Omental fat pad (tissue), 4 donors: ENCODE results near the gene CLRN1. TPM values are rescaled to one million over a fixed set of nuclear protein-coding genes. Genes with fewer than 3 reads are reported as not detected.

Source experiments
- ATAC-seq: fragments of 150-250 bp; one replicate; pipeline ENCODE4 v1.9.1; 2016; ENCODE audit warnings: mild to moderate bottlenecking, moderate library complexity; ENCODE audit not compliant: low FRiP score
- DNase-seq: peaks from one replicate; pipeline ENCODE4 v3.0.0-alpha.2; 2019; ENCODE audit warnings: low spot score
- total RNA-seq, 4 donors: library from RNA; depleted of rRNA; stranded (reverse); fragments of >200 nt; gene quantifications; one replicate each; pipeline ENCODE4 v1.1.0, GENCODE V29; 2016
- TF ChIP-seq, protein P1 (sequence below), 3 donors: fragments of 450-650 bp; IDR thresholded peaks; one replicate each; pipeline ENCODE4 v1.5.1; 2016 to 2017; ENCODE audit warnings: antibody characterized with exemption in 3 of 3, mild to moderate bottlenecking in 3 of 3, moderate library complexity in 2 of 3

Gene CLRN1
- total RNA-seq = not detected

DNA sequence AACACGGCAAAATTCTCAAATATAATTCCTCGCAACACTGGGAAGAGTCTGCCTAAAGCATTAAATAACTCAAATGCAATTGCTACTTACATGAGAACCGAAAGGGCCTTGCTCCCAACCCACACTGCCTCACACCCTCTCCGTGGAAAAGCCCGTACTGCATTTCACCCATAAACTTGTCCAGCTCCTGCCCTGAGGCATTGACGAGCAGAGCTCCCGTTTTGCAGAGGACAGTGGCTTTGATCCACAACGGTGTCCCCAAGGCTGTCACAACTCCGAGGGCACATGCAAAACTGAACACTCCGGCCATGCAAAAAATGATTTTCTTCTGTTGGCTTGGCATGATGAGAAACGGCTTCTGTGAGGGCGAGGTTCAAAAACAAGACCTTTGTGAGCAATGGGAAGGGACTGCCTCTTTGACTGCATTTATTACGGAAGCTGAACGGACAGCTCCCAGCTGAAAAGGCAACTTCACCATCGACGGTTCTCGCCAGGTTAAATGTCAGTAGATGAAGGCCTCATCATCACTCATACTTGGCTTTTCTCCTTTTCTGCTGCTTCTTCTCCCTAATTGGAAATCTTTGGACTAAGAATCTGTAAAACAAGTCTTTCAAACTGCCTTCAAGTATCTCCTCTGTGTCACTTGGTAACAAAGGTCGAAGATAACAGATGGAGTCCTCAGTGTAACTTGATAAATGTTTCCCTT lies at the start of gene CLRN1:
Gene CLRN1, minus strand, starts transcription at position 362 of the 706 bp plus-strand sequence. Its CDS starts 19 bp downstream, at position 343.
- DNase-seq (no peak), ATAC-seq (no peak)
- TF ChIP-seq, protein P1, sequence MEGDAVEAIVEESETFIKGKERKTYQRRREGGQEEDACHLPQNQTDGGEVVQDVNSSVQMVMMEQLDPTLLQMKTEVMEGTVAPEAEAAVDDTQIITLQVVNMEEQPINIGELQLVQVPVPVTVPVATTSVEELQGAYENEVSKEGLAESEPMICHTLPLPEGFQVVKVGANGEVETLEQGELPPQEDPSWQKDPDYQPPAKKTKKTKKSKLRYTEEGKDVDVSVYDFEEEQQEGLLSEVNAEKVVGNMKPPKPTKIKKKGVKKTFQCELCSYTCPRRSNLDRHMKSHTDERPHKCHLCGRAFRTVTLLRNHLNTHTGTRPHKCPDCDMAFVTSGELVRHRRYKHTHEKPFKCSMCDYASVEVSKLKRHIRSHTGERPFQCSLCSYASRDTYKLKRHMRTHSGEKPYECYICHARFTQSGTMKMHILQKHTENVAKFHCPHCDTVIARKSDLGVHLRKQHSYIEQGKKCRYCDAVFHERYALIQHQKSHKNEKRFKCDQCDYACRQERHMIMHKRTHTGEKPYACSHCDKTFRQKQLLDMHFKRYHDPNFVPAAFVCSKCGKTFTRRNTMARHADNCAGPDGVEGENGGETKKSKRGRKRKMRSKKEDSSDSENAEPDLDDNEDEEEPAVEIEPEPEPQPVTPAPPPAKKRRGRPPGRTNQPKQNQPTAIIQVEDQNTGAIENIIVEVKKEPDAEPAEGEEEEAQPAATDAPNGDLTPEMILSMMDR (IDR thresholded peaks at IDR 0.05) = no peak

DNA sequence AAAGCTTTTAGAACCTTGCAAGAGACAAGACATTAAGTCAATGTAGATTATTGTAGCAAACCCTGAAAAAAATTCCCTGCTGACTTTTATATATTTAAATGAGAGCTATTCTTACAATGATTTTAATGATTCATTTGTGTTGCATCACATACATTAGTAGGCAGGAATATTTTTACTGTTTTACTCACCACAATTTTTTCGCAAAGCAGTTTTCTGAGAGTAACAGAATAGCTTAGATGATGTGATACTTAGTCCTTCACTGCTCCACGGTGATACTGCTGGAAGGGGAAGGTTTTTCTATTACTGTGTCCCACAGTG lies 43.9 kb upstream of the CLRN1 start:
- TF ChIP-seq, protein P1 (IDR thresholded peaks at IDR 0.05) = no peak
- no peak for ATAC-seq

GRCh38 chr3:151015767-151016477 lies 43.4 kb upstream of the CLRN1 start:
- DNase-seq = no peak
- TF ChIP-seq, protein P1 (IDR thresholded peaks at IDR 0.05) = no peak
- ATAC-seq = no peak

More for the DNA sequence above, 43.9 kb upstream of the CLRN1 start:
- DNase-seq = no peak

- ATAC-seq (no peak), DNase-seq (no peak)
- TF ChIP-seq, protein P1 (IDR thresholded peaks at IDR 0.05) = no peak
Measured at GRCh38 chr3:151015181-151015580, 42.7 kb upstream of the CLRN1 start.

- ATAC-seq (no peak), DNase-seq (no peak)
- TF ChIP-seq, protein P1 (IDR thresholded peaks at IDR 0.05) = no peak
Measured at GRCh38 chr3:151014501-151015018, 42.0 kb upstream of the CLRN1 start.

DNA sequence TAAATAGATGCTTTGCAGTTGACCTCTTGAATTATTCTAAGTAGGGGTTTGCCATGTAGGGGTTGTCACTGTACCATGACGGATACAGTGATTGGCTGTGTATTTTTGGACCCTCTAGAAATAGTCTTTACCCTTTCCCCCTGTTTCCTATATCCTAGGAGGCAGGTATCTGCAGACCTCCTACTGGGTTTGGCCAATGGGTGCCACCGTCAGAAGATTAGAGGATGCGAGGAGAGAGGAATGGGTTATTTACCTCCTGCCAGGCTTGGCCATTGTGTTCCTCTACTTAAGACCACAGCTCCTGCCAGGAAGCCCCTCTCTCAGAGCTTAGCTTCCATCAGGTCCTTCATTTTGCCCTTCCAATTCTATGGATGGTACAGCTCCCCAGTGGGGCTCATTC lies 40.2 kb upstream of the CLRN1 start:
- ATAC-seq (no peak), DNase-seq (no peak)
- TF ChIP-seq, protein P1 (IDR thresholded peaks at IDR 0.05) = no peak
